GM23338 (cell line): ENCODE data around the gene TMEM255B.

Experiments used
- CREB1 ChIP-seq: fragments of 250-450 bp; sonication (Bioruptor Pico); IDR thresholded peaks from 2 replicates; pipeline ENCODE4 v1.5.0; 2020; ENCODE audit warnings: low read depth, mild to moderate bottlenecking, moderate library complexity
- CTCF ChIP-seq, 2 experiments: fragments of 200-600 bp in 1 of 2; sonication (generic) in 1 of 2; conservative IDR thresholded peaks; 2 replicates each; pipeline versions ENCODE4 v1.5.1 to v1.6.1; 2016 to 2017; ENCODE audit warnings: antibody characterized with exemption in 2 of 2, low read depth in 2 of 2, mild to moderate bottlenecking in 2 of 2, moderate library complexity in 1 of 2
- ETS1 ChIP-seq: IDR thresholded peaks from 2 replicates; pipeline ENCODE4 v1.6.1; 2016; ENCODE audit warnings: antibody characterized with exemption
- EZH2 ChIP-seq: fragments of 200-600 bp; sonication (generic); IDR thresholded peaks from one replicate; pipeline ENCODE4 v1.8.0; 2017; ENCODE audit warnings: antibody characterized with exemption, mild to moderate bottlenecking, low read depth; ENCODE audit not compliant: unreplicated experiment
- EZH2phosphoT487 ChIP-seq: fragments of 200-600 bp; sonication (generic); IDR thresholded peaks from one replicate; pipeline ENCODE4 v1.8.1; 2018; ENCODE audit warnings: antibody characterized with exemption; ENCODE audit not compliant: unreplicated experiment
- JUNB ChIP-seq: IDR thresholded peaks from one replicate; pipeline ENCODE4 v1.6.1; 2016; ENCODE audit warnings: antibody characterized with exemption; ENCODE audit not compliant: unreplicated experiment
- NANOG ChIP-seq: IDR thresholded peaks from 2 replicates; pipeline ENCODE4 v1.6.1; 2016; ENCODE audit warnings: antibody characterized with exemption, borderline replicate concordance
- POLR2AphosphoS5 ChIP-seq: IDR thresholded peaks from 2 replicates; pipeline ENCODE4 v1.6.1; 2016; ENCODE audit warnings: antibody characterized with exemption, low read depth
- REST ChIP-seq: IDR thresholded peaks from one replicate; pipeline ENCODE4 v1.6.1; 2018; ENCODE audit warnings: antibody characterized with exemption; ENCODE audit not compliant: unreplicated experiment
- ZNF331 ChIP-seq: fragments of 250-450 bp; sonication (Bioruptor Pico); IDR thresholded peaks from 2 replicates; pipeline ENCODE4 v1.5.0; 2020; ENCODE audit warnings: low read depth, mild to moderate bottlenecking, moderate library complexity

GRCh38 chr13:113749507-113749906 is 9.5 kb upstream of the TMEM255B start:
- TF ChIP-seq CTCF (conservative IDR thresholded peaks at IDR 0.05; ENCODE audit: low read depth in 2 of 2) (no peak), ZNF331 (CRISPR knock-in tag) (no peak), EZH2phosphoT487 (no peak), EZH2 (no peak), JUNB (no peak), REST (no peak), ETS1 (no peak), NANOG (no peak), CREB1 (no peak), POLR2AphosphoS5 (no peak)
